ENCODE data around the gene AMBRA1.
A peak's percentile ranks its signal among the peaks of the same experiment; 100 is the strongest.

Gene AMBRA1

DNA sequence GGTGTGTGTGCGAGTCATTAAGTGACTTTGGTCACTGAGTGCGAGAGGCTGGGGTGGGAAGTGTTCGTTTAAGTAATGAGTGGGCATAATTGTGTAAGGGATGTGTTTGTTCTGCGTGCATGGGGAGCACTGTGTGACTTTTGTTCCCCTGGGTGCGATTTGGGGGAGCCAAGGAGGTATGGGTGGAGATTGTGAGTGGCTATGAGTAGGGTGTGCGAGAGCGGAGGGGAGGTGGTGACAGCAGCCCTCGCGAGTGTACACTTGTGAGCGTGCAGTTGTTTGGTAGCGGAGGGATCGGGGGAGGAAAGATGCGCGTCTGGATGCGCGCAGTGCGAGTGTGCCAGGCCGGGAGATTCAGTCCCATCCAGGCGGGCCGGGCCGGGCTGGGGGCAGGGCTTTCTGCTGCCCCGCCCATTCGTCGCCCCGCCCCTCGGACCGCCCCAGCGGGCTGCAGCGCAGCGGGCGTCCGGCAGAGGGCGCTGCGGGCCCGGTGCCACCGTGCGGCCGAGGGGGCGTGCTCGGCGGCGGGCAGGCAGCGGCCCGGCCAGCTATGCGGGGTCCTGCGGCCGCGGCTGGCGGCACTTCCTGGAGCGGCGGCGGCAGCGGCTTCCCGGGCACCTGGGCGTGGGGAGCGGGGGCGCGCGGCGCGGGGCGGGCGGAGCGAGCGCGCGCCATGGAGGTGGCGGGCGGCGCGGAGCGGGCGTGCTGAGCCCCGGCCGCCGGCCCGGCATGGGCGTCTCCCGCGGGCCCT lies 246.8 kb downstream of the AMBRA1 start, which contains the start of gene DGKZ:
Gene DGKZ (plus strand): TSS at position 578 of the 751 bp plus-strand sequence. CDS start 197 bp downstream, outside the sequence.
- no peaks in the 10 kb centered on the region for H3K9me3 ChIP-seq (ENCODE audit: severe bottlenecking)
- TF ChIP-seq, protein P1, sequence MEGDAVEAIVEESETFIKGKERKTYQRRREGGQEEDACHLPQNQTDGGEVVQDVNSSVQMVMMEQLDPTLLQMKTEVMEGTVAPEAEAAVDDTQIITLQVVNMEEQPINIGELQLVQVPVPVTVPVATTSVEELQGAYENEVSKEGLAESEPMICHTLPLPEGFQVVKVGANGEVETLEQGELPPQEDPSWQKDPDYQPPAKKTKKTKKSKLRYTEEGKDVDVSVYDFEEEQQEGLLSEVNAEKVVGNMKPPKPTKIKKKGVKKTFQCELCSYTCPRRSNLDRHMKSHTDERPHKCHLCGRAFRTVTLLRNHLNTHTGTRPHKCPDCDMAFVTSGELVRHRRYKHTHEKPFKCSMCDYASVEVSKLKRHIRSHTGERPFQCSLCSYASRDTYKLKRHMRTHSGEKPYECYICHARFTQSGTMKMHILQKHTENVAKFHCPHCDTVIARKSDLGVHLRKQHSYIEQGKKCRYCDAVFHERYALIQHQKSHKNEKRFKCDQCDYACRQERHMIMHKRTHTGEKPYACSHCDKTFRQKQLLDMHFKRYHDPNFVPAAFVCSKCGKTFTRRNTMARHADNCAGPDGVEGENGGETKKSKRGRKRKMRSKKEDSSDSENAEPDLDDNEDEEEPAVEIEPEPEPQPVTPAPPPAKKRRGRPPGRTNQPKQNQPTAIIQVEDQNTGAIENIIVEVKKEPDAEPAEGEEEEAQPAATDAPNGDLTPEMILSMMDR (IDR thresholded peaks at IDR 0.05; ENCODE audit: poor library complexity, severe bottlenecking), result peak; percentile 99
- DNase-seq (ENCODE audit: low spot score) (no peak), ATAC-seq (ENCODE audit: low read depth) (peak; percentile 63)
- peaks cover 5% of the 10 kb centered on the region for H3K4me1 ChIP-seq (ENCODE audit: insufficient read depth, poor library complexity, severe bottlenecking)
- peak within 1 kb of the TSS; percentile 97 for H3K4me3 ChIP-seq (ENCODE audit: severe bottlenecking)
- no peaks in the 10 kb centered on the region for H3K36me3 ChIP-seq (ENCODE audit: low read depth)
- H3K27ac ChIP-seq (ENCODE audit: poor library complexity, severe bottlenecking), result peak within 1 kb of the TSS; percentile 53
- no peaks in the 10 kb centered on the region for H3K27me3 ChIP-seq (ENCODE audit: insufficient read depth, poor library complexity, severe bottlenecking)
